Natural killer cell (primary cell): Measurements from ENCODE around the gene PASK. TPM values are rescaled to one million over a fixed set of nuclear protein-coding genes. Genes with fewer than 3 reads are reported as not detected.

Experiments
- ATAC-seq, 3 donors: fragments of 150-1000 bp in 2 of 3; fragments of 200-7000 bp in 1 of 3; cut with Tn5 transposase; 1 replicate in 1 of 3; 2 replicates in 2 of 3; pipeline ENCODE4 v1.10.0; 2021; ENCODE audit warnings: mild to moderate bottlenecking in 2 of 3, moderate library complexity in 2 of 3
- DNase-seq, 2 donors: peaks; one replicate each; pipeline versions ENCODE4 v3.0.0 to v3.0.0-alpha.2; 2013 to 2021; ENCODE audit warnings: mixed read lengths in 1 of 2
- H3K27ac ChIP-seq: one replicate; pipeline ENCODE4 v1.5.1; 2013; ENCODE audit warnings: mild to moderate bottlenecking, low read length
- H3K27me3 ChIP-seq: one replicate; pipeline ENCODE4 v1.6.1; 2013; ENCODE audit warnings: low read length; ENCODE audit not compliant: control insufficient read depth, insufficient read depth
- H3K36me3 ChIP-seq: one replicate; pipeline ENCODE4 v1.6.1; 2013; ENCODE audit warnings: low read length; ENCODE audit not compliant: control insufficient read depth, insufficient read depth
- H3K4me1 ChIP-seq: one replicate; pipeline ENCODE4 v1.6.1; 2013; ENCODE audit warnings: low read length; ENCODE audit not compliant: control insufficient read depth, insufficient read depth
- H3K4me3 ChIP-seq: one replicate; pipeline ENCODE4 v1.5.1; 2013; ENCODE audit warnings: low read length
- H3K9me3 ChIP-seq: one replicate; pipeline ENCODE4 v1.6.1; 2013; ENCODE audit warnings: low read length; ENCODE audit not compliant: control insufficient read depth, insufficient read depth
- H3K27ac Mint-ChIP-seq, 2 donors: one replicate each; pipeline ENCODE4 v1.8.0; 2022; ENCODE audit warnings: mild to moderate bottlenecking in 2 of 2, mixed read lengths in 2 of 2, moderate library complexity in 1 of 2
- H3K27me3 Mint-ChIP-seq, 2 donors: one replicate each; pipeline ENCODE4 v1.8.0; 2022; ENCODE audit warnings: low read depth in 2 of 2, mixed read lengths in 2 of 2
- H3K36me3 Mint-ChIP-seq: one replicate; pipeline ENCODE4 v1.8.0; 2022; ENCODE audit warnings: mixed read lengths
- H3K4me1 Mint-ChIP-seq, 2 donors: one replicate each; pipeline ENCODE4 v1.8.0; 2022; ENCODE audit warnings: mixed read lengths in 2 of 2
- H3K4me3 Mint-ChIP-seq: one replicate; pipeline ENCODE4 v1.8.0; 2022; ENCODE audit warnings: mild to moderate bottlenecking, moderate library complexity, mixed read lengths
- H3K9me3 Mint-ChIP-seq, 2 donors: one replicate each; pipeline ENCODE4 v1.8.0; 2022; ENCODE audit warnings: mixed read lengths in 2 of 2
- CTCF ChIP-seq: fragments of 200-600 bp; IDR thresholded peaks from one replicate; pipeline ENCODE4 v1.8.0; 2022; ENCODE audit warnings: antibody characterized with exemption
- WGBS: methylation state at CpG from one replicate; pipeline ENCODE4 v1.1.7; 2013; ENCODE audit warnings: missing lambda C conversion rate; ENCODE audit not compliant: insufficient coverage; 5-methylcytosine and 5-hydroxymethylcytosine counted together
- intact Hi-C: fragments of 100-400 bp; cut with micrococcal nuclease; formaldehyde crosslinking; loops from one replicate; pipeline ENCODE4 v1.14.2; 2022
- total RNA-seq, 4 donors: library from RNA; stranded (reverse); fragments of 120-200 nt in 1 of 4; gene quantifications; one replicate each; pipeline versions ENCODE4 v1.2.3 to v1.2.4, GENCODE V29; 2013 to 2022

Gene PASK
- total RNA-seq, 3 donors from 2014 or later (not counting 1 experiment from before 2014, with no cell fraction given), result 27.9 to 45.2 (median 36.2) TPM

- no peak overlapping the region for H3K4me3 Mint-ChIP-seq
- DNase-seq, result no peak
- ATAC-seq, result no peak
- intact Hi-C loops, result no loop called here
- H3K4me1 Mint-ChIP-seq, result no peaks in the 10 kb centered on the region
- Histone ChIP-seq H3K27me3 (no peaks in the 10 kb centered on the region), H3K9me3 (no peaks in the 10 kb centered on the region), H3K27ac (no peak overlapping the region), H3K36me3 (peaks cover 6% of the 10 kb centered on the region), H3K4me3 (no peak overlapping the region), H3K4me1 (peaks cover 19% of the 10 kb centered on the region)
- H3K27ac Mint-ChIP-seq, result no peak overlapping the region
- H3K27me3 Mint-ChIP-seq, result no peaks in the 10 kb centered on the region
- no peaks in the 10 kb centered on the region for H3K36me3 Mint-ChIP-seq
- TF ChIP-seq CTCF, result no peak
- WGBS, result 97% methylated on average over 11 of the region's 11 CpGs
- no peaks in the 10 kb centered on the region for H3K9me3 Mint-ChIP-seq
These were observed 34.4 kb downstream of the PASK start for GRCh38 chr2:241114836-241115235.

GRCh38 chr2:241112592-241112991 lies 36.7 kb downstream of the PASK start:
- peaks cover 0 to 2% of the 10 kb centered on the region in 2 donors for H3K9me3 Mint-ChIP-seq
- H3K36me3 ChIP-seq, result peaks cover 6% of the 10 kb centered on the region
- peaks cover 38% of the 10 kb centered on the region for H3K4me1 ChIP-seq
- WGBS, result 72% methylated on average over 8 of the region's 8 CpGs
- H3K36me3 Mint-ChIP-seq, result no peaks in the 10 kb centered on the region
- intact Hi-C loops, result no loop called here
- no peak overlapping the region for H3K27ac ChIP-seq
- peaks cover 0 to 9% of the 10 kb centered on the region in 2 donors for H3K4me1 Mint-ChIP-seq
- ATAC-seq, result peak in 1 of 3 donors; percentile 35
- H3K9me3 ChIP-seq, result no peaks in the 10 kb centered on the region
- no peaks in the 10 kb centered on the region for H3K27me3 Mint-ChIP-seq
- H3K27ac Mint-ChIP-seq, result no peak overlapping the region
- no peak overlapping the region for H3K4me3 ChIP-seq
- no peak for TF ChIP-seq CTCF
- no peak overlapping the region for H3K4me3 Mint-ChIP-seq
- no peaks in the 10 kb centered on the region for H3K27me3 ChIP-seq
- DNase-seq, result peak in 1 of 2 donors; percentile 86

GRCh38 chr2:241112046-241112445 lies 37.2 kb downstream of the PASK start:
- Histone ChIP-seq H3K36me3 (peaks cover 7% of the 10 kb centered on the region), H3K9me3 (no peaks in the 10 kb centered on the region), H3K4me3 (no peak overlapping the region), H3K27ac (no peak overlapping the region), H3K27me3 (no peaks in the 10 kb centered on the region), H3K4me1 (peaks cover 38% of the 10 kb centered on the region)
- WGBS, result 95% methylated on average over 17 of the region's 17 CpGs
- no peak for TF ChIP-seq CTCF
- Mint-ChIP-seq H3K4me1 (peaks cover 0 to 9% of the 10 kb centered on the region in 2 donors), H3K27me3 (no peaks in the 10 kb centered on the region), H3K4me3 (no peak overlapping the region), H3K9me3 (peaks cover 0 to 2% of the 10 kb centered on the region in 2 donors), H3K36me3 (no peaks in the 10 kb centered on the region), H3K27ac (no peak overlapping the region)
- DNase-seq (peak in 1 of 2 donors; percentile 40), ATAC-seq (no peak)
- intact Hi-C loops, result no loop called here

- H3K36me3 Mint-ChIP-seq, result no peaks in the 10 kb centered on the region
- Histone ChIP-seq H3K4me1 (peaks cover 38% of the 10 kb centered on the region), H3K9me3 (no peaks in the 10 kb centered on the region), H3K4me3 (no peak overlapping the region), H3K36me3 (peaks cover 7% of the 10 kb centered on the region), H3K27me3 (no peaks in the 10 kb centered on the region), H3K27ac (peak overlapping the region; percentile 66)
- intact Hi-C loops, result no loop called here
- H3K4me1 Mint-ChIP-seq, result peaks cover 0 to 9% of the 10 kb centered on the region in 2 donors
- H3K4me3 Mint-ChIP-seq, result no peak overlapping the region
- no peaks in the 10 kb centered on the region for H3K27me3 Mint-ChIP-seq
- H3K27ac Mint-ChIP-seq, result no peak overlapping the region
- WGBS, result 77% methylated on average over 9 of the region's 9 CpGs
- no peak for TF ChIP-seq CTCF
- DNase-seq (peak in 1 of 2 donors; percentile 69), ATAC-seq (peak in 1 of 3 donors; percentile 32)
- peaks cover 0 to 2% of the 10 kb centered on the region in 2 donors for H3K9me3 Mint-ChIP-seq
These were observed 37.8 kb downstream of the PASK start for GRCh38 chr2:241111440-241111805.
